IPS-NIHi11 (cell line): ENCODE measurements around the gene ZNF516.

Experiments used
- DNase-seq: peaks from one replicate; pipeline ENCODE4 v3.0.0; 2012; ENCODE audit warnings: mixed read lengths, low spot score

ZNF516 gene

GRCh38 chr18:76437910-76438309 lies 57.1 kb downstream of the ZNF516 start:
- DNase-seq = no peak

- no peak for DNase-seq
Measured at GRCh38 chr18:76437011-76437410, 58.0 kb downstream of the ZNF516 start.

DNA sequence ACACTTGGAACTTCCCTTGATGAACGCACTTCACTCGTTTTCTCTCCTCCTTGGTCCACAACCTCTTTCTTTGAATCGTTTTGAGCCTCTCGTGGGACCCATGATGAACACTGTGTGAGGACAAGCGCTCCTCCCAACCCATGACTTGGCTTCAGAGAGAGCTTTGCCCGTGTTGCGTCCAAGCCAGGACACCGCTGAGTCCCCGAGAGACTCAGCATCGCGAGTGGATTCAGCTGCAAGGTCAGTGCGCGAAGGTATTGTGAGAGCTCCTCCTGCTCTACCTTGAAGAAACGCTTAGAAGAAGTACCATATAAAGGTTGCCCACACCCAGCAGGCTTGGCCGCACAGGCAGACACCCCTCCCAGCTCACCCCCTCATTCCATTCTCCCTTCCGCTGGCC lies 58.7 kb downstream of the ZNF516 start:
- no peak for DNase-seq

GRCh38 chr18:76435316-76435989 lies 59.6 kb downstream of the ZNF516 start:
- DNase-seq = no peak

DNA sequence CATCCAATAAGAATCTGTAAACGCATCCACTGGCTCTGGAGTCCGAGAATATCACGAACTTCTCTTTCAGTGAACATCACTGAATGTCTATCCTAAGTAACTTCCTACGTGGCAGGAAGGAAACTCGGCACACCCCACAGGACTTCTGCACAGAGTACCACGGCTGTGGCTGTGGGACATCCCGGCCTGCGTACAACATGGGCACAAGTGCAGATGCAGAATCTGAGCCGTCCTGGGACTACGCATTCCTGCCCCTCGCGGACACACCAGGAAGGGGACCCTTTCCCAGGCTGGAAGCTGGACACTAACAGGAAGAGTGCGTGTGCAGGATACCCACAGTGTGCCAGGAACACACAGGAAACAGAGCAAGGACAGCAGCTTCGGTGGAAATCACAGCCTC lies 60.6 kb downstream of the ZNF516 start:
- no peak for DNase-seq

GRCh38 chr18:76433788-76434187 lies 61.3 kb downstream of the ZNF516 start:
- DNase-seq = no peak

DNA sequence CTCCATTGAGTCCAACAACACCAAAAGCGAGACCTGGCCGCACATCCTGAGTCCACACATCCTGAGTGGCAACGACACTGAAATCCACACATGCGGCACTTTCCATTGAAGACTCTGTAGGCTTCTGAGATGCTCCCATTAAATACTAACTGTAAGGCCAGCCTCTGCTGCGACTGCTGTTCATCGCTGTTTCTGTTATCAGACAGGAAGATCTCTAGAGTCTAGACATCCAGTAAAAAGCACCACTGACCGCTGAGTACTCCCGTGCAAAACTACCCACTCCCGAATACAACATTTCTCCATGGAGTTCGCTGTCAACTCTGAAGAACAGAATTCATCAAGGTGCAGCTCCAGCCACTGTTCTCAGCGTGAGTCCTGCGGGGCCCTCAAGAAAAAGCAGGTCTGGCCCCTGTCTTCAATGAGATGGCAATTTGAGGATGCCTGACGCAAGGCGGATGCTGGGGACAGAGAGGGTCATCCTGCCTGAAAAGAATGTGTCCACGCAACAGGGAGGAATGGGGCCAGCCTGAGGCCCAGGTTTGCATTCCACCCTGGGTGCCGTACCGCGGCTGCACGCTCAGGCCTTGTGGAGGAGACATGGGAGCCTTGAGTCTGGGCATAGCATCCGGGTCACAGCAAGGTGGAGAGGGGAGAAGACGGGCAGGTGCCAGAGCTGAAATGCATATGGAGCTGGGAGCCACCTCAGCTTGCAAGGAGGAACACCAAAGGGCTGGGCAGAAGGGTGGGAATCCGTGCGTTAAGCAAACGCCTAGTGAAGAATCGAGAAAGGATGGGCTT lies 61.9 kb downstream of the ZNF516 start:
- no peak for DNase-seq

DNA sequence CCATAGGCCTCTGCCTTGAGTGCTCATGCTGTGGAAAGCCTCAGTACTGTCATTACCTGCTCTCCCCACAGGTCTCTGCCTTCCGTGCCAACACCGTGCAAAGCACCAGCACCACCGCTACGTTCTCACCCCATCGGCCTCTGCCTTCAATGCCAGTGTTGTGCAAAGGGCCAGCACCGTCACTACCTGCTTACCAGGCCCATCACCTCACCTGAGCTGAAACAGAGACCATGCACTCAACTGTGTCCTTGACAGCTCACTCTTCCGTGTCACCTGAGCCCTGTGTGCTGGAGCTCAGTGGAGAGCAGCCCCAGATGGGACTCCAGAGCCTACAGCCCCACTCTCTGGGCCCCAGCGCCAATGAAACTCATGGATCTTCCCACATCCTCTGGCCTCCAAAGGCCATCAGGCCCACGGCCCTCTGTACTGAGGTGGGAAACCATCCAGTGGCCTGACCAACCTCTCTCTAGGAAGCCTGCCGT lies 62.7 kb downstream of the ZNF516 start:
- no peak for DNase-seq

DNA sequence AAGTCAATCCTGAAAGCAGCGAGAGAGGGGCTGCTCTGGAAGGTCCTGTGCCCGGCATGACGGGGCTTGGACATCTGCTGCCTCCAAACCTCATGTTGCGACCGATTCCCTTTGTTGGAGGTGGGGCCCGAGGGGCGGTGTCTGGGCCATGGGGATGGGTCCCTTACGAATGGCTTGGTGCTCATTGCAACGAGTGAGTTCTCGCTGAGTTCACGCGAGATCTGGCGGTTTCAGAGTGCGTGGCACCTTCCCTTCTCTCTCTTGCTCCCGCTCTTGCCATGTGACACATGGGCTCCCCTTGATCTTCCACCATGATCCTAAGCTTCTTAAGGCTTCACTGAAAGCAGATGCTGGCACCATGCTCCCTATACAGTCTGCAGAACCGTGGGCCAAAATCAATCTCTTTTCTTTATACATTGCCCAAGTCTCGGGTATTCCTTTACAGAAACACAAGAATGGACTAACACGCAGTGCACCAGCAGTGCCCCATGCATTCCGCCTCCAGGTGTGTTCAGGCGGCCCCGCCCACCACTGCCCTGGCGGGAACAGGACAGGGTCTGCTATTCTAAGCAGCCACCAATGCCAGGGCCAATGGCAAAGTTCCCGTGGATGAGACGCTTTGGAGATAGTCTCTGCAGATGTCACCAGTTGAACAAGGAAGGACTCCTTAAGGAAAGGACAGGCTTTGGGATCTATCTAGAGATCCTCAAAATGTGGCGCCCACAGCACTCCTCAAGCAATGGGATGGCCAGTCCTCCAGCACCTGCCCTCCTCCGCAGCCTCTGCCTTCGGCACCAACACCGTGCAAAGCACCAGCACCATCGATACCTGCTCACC lies 63.4 kb downstream of the ZNF516 start:
- no peak for DNase-seq

DNA sequence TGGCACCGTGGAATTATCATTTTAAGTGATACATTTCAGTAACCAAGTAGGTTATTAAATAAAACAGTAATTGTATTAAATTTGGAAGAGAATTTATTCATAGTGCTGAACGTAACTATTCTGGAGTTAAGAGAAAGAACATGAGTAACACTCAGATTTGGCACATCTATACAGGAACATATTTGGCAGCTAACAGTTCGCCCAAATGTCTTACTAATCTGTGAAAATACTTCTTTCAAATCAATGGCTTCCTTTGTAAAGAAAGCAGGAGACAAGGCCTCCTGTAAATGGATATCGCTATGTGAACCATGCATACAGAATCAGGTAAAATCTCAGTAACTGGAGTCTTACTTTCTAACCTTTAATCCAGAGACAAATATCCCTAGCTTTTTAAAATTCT lies 64.4 kb downstream of the ZNF516 start:
- no peak for DNase-seq

DNA sequence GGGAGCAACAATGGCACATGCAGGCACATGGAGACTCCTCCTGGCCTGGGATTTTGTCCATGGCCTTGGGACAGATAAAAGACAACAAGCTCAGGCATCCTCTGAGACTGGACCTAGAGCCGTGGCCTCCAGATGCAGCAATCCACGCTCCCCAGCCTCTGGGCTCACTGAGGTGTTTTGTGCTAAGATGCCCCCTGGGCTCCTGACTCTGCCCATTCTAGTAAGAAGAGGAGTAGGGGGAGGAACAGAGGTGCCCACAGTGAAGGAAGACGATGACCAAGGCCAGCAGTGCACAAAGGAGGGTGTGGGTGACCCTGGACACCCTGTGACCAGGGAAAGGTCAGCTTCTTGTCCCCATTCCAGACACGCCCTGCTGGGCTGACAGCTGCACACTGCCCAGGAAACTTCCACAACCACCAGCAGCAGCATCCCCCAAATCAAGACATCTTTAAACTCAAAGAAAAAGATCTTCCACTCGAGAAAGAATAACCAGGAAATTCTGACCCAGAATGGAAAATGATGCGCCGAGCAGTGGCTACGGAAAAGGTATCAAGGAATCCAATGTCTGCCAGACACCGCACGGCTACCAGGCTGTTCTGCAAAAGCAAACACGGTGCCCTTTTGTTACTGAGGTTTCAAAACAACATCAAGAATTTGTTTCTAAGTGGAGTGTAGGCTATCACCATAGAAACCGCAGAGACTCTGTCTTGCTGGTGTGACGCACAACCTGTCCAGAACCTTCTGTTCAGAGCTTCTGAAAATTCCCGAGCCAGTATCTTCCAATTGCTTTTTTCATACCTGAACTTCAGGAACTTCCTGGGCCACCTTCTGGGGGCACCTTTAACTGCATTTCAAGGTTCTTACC lies 65.5 kb downstream of the ZNF516 start:
- no peak for DNase-seq

GRCh38 chr18:76428396-76429261 lies 66.4 kb downstream of the ZNF516 start:
- no peak for DNase-seq

DNA sequence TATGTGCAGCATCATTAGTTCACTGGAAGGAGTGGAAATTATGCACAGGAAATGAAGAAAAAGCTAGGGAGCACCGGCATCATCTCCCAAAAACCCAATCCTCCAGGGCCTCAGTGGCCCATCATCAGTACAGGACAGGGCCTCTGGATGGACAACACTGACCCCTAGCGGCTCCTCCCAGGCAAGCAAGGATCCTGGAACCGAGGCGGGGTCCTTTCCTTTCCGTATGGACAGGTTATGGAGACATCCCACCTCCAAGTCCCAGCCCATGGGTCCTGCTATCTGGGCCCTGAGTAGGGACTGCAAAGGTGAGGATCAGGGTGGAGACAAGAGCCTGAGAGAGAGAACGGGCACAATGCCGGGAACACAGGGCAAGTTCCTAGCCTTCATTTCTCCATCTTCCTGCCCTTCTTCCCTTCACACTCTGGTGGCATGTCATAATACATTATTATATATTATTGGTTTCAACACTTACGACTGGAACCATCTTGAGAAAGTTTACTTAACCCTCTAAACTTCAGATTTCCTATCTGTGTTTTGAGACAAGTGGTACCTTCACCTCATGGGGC lies 68.2 kb downstream of the ZNF516 start:
- DNase-seq = peak; percentile 85

DNA sequence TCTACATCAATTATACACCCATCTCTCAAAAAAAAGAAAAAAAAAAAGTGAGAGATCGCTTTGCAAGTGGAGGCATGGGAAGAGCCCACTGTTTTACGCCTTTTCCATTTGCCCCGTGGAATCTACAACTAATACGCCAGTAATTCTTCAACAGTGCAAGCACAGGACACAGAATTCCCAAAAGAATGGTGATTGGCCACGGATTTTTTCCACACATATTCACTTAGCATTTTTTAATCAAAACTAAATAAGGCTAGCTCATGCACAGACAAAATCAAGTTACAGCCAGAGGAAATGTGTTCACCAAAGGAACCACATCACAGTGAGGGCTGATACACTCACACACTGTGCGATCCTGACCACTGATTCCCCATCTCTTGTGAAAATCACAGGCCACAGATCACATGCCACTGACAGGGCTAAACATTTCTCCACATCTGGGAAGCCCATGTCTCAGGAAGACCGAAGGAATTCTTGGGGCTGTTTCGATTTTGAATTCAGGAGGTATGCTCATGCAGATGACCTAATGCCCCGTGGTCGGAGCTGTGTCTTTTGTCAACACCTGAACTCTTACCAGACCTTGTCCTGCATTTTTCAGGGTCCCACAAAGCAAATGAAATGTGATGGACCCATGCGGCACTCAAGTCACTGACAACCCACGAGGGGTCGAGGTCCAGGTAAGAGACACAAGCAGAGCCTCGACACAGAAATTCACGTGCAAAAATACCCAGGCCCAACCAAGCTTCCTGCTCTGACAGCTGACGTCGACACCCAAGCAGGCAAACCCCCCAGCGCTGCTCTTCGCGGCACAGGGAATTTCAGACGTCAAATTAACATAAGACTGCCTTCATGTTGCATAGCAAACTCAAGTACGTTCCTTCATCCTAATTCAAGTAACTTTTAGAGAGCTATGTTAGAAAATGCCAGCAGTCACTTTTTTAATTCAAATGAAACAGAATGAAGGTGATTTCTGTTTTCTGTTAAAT lies 69.6 kb downstream of the ZNF516 start:
- no peak for DNase-seq

DNA sequence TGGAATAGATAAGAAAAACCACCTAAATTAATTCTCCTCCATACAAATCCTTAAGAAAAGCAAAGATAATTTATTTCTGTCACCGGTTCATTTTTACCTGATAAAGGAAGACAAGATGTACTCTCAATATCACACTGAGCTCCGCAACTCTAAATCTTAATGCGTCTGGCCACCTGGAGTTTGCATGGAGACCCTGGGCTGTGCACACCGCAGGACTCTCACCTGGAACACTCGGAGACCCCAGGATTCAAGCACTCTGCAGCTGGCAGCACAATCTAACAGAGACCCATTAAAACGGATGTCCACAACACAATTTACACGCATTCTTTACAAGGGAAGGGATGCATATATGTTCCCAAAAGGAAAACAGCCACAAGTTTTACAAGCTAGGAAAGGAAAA lies 72.2 kb downstream of the ZNF516 start:
- DNase-seq = no peak

DNA sequence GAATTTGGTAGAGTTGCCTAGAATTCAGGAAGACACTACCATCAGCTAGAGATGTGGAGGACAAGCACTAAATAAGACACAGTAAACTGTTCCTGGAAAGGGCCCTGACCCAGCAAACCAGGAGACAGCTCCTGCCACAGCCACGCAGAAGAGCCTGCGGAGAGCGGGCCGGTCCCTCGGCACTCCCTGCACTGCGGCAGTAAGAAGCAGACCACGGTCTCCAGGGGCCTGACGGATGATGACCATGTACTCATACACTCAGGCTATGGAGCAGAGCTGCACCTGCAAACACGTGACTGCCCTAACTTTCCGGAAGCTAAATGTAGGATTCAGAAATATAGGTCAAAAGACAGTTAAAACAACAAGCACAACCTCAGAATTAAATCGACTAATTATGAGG lies 72.9 kb downstream of the ZNF516 start:
- DNase-seq = no peak

- no peak for DNase-seq
Measured at GRCh38 chr18:76421685-76422078, 73.4 kb downstream of the ZNF516 start.

DNA sequence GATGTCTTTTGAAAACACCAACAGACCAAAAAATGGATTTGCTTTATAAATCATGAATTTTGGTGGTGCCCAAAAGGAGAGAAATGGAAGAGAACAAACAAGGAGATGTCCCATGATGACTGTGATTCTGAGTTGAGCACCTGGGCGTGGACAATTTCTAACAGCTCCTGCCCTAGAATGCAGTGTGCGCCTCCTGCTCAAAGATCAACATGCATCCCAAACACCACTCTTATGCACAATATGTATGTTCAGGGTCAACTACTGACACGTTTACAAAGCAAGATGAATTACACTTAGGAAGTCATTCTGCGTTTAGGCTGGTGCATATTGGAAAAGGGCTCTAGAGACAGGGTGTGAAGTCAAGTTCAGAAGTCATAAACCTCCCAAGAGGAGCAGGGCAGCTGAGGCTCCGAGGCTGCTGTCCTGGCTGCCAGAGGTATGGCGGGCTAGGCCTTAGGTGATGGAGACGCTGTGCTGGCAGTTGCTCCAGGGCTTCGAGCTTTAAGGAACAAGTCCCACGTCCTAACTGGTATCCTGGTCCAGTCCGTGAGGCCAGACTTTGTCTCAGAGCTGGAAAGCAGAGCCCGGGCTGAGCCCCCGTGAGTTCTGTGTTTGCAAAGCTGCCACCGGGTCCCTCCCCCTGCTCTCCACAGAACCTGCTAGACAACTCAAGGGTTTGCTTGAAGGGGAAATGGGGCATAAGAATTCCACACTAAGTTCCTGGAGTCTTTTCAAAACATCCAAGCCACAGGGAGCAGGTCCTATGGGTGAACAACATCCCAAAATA lies 74.0 kb downstream of the ZNF516 start:
- no peak for DNase-seq
